Adrenal gland (tissue), 12 donors: ENCODE measurements around the gene RNPEP. TPM values are rescaled to one million over a fixed set of nuclear protein-coding genes. Genes with fewer than 3 reads are reported as not detected.

Experiments
- DNase-seq, 7 donors: peaks; one replicate each; pipeline ENCODE4 v3.0.0-alpha.2; 2019 to 2020
- H3K27ac ChIP-seq, 5 donors: fragments of 200-600 bp; sonication (generic) in 4 of 5; 1 replicate in 3 of 5; 2 replicates in 2 of 5; pipeline versions ENCODE4 v1.5.1 to v1.8.0; 2016 to 2020; ENCODE audit warnings: mild to moderate bottlenecking in 1 of 5
- H3K27me3 ChIP-seq: fragments of 200-600 bp; 2 replicates; pipeline ENCODE4 v1.8.0; 2021
- H3K36me3 ChIP-seq, 2 donors: fragments of 200-600 bp; replicated peaks in 1 of 2; 1 replicate in 1 of 2; 2 replicates in 1 of 2; pipeline versions ENCODE4 v1.5.1 to v1.8.0; 2018 to 2022
- H3K4me1 ChIP-seq, 2 donors: fragments of 200-600 bp; replicated peaks in 1 of 2; 1 replicate in 1 of 2; 2 replicates in 1 of 2; pipeline versions ENCODE4 v1.5.1 to v1.8.0; 2018 to 2021
- H3K4me3 ChIP-seq, 4 donors: fragments of 200-600 bp; sonication (generic) in 3 of 4; one replicate each; pipeline ENCODE4 v1.5.1; 2016 to 2018
- H3K9me3 ChIP-seq, 3 donors: fragments of 200-600 bp; sonication (generic) in 1 of 3; replicated peaks in 1 of 3; 1 replicate in 2 of 3; 2 replicates in 1 of 3; pipeline versions ENCODE4 v1.5.1 to v1.8.0; 2016 to 2021
- CTCF ChIP-seq, 6 experiments: fragments of 450-650 bp in 4 of 6; fragments of 200-600 bp in 2 of 6; sonication (generic) in 1 of 6; IDR thresholded peaks; 1 replicate in 5 of 6; 2 replicates in 1 of 6; pipeline versions ENCODE4 v1.5.1 to v1.8.0; 2016 to 2021; ENCODE audit warnings: antibody characterized with exemption in 6 of 6, mild to moderate bottlenecking in 2 of 6, moderate library complexity in 1 of 6
- POLR2A ChIP-seq, 2 donors: fragments of 450-650 bp; IDR thresholded peaks; one replicate each; pipeline ENCODE4 v1.6.1; 2017; ENCODE audit warnings: antibody characterized with exemption in 2 of 2, mild to moderate bottlenecking in 2 of 2, moderate library complexity in 1 of 2
- WGBS, 4 donors: extraction: QIAGEN DNeasy Blood & Tissue Kit in 2 of 4; methylation state at CpG; one replicate each; pipeline versions ENCODE4 v1.1.5 to v1.1.7; 2013 to 2017; 5-methylcytosine and 5-hydroxymethylcytosine counted together
- intact Hi-C, 2 donors: fragments of 100-400 bp; cut with DNase I; formaldehyde crosslinking; loops; one replicate each; pipeline versions ENCODE4 v1.14.1 to v1.15.0; 2022 to 2023
- polyA plus RNA-seq, 3 donors: library from polyadenylated mRNA; stranded (reverse); fragments of 200-250 nt in 2 of 3; fragments of 350-450 nt in 1 of 3; fragmentation: Illumina TruSeq in 1 of 3; extraction: RNeasy Lipid Tissue Mini Kit (QIAGEN cat#74804) in 1 of 3; gene quantifications; one replicate each; pipeline ENCODE4 v1.2.3, GENCODE V29; 2013 to 2014
- total RNA-seq, 9 donors: library from RNA; depleted of rRNA in 4 of 9; stranded (reverse); fragments of >200 nt in 4 of 9; fragments of 120-200 nt in 1 of 9; fragmentation: NEBNext Ultra II Directional in 1 of 9; extraction: Animal tissue kit (Norgen Biotek cat#: 25700) in 1 of 9; gene quantifications; one replicate each; pipeline versions ENCODE4 v1.1.0 to v1.2.4, GENCODE V29; 2013 to 2023
- donor health status: healthy with polysubstance abuse.
- donor health status: Bipolar disorder and iron deficiency.
- donor health status: DM: yes; HTN: yes; CAD: no.
- donor health status: DM: no; HTN: no; CAD: no.
- donor health status: DM: no; HTN: no; CAD: no.
- donor health status: DM: yes; HTN: yes; CAD: no.

RNPEP gene
- total and polyA plus RNA-seq, 12 donors = 28.9 to 99.6 (median 62.2) TPM

- WGBS, 4 donors = 43 to 69% (median 50%) methylated on average over 8 to 18 of the region's 18 CpGs
- no peaks in the 10 kb centered on the region for H3K36me3 ChIP-seq
- intact Hi-C loops = no loop called here
These were observed 40.9 kb upstream of the RNPEP start for GRCh38 chr1:201941420-201942128.

GRCh38 chr1:201942129-201942495, 40.3 kb upstream of the RNPEP start:
- H3K36me3 ChIP-seq = no peaks in the 10 kb centered on the region
- H3K27me3 ChIP-seq = no peaks in the 10 kb centered on the region
- peak overlapping the region in 1 of 4 donors; percentile 80 for H3K4me3 ChIP-seq
- TF ChIP-seq CTCF (IDR thresholded peaks at IDR 0.05) (no peak), POLR2A (IDR thresholded peaks at IDR 0.05) (no peak)
- H3K27ac ChIP-seq = peak overlapping the region in 2 of 5 donors; percentile 54 to 73
- DNase-seq = no peak
- no peaks in the 10 kb centered on the region for H3K9me3 ChIP-seq
- intact Hi-C loops = no loop called here
- H3K4me1 ChIP-seq = peaks cover 14 to 45% of the 10 kb centered on the region in 2 donors
- WGBS, 4 donors = 70 to 92% (median 81%) methylated on average over 1 of the region's 1 CpG

More at GRCh38 chr1:201941420-201942128, 40.9 kb upstream of the RNPEP start:
- Histone ChIP-seq H3K9me3 (no peaks in the 10 kb centered on the region), H3K27me3 (no peaks in the 10 kb centered on the region), H3K27ac (peak overlapping the region in 4 of 5 donors; percentile 5 to 73 (median 32)), H3K4me1 (peaks cover 10 to 42% of the 10 kb centered on the region in 2 donors), H3K4me3 (peak overlapping the region in 1 of 4 donors; percentile 80)
- TF ChIP-seq POLR2A (IDR thresholded peaks at IDR 0.05) (no peak), CTCF (IDR thresholded peaks at IDR 0.05) (no peak)
- peak in 1 of 7 donors; percentile 44 for DNase-seq

GRCh38 chr1:201944002-201944401, 38.4 kb upstream of the RNPEP start:
- Histone ChIP-seq H3K4me3 (peak overlapping the region in 2 of 4 donors; percentile 9 to 80), H3K36me3 (no peaks in the 10 kb centered on the region), H3K27me3 (no peaks in the 10 kb centered on the region), H3K27ac (peak overlapping the region in 1 of 5 donors; percentile 96), H3K4me1 (peaks cover 14 to 37% of the 10 kb centered on the region in 2 donors), H3K9me3 (no peaks in the 10 kb centered on the region)
- DNase-seq = no peak
- intact Hi-C loops = no loop called here
- WGBS, 4 donors = 70 to 78% (median 73%) methylated on average over 6 of the region's 6 CpGs
- TF ChIP-seq POLR2A (IDR thresholded peaks at IDR 0.05) = no peak
- no peak for TF ChIP-seq CTCF (IDR thresholded peaks at IDR 0.05)

- WGBS, 4 donors = 23 to 44% (median 35%) methylated on average over 2 to 3 of the region's 3 CpGs
- Histone ChIP-seq H3K4me3 (peak overlapping the region in 2 of 4 donors; percentile 1 to 80), H3K4me1 (peaks cover 14 to 41% of the 10 kb centered on the region in 2 donors), H3K27me3 (no peaks in the 10 kb centered on the region), H3K27ac (peak overlapping the region in 1 of 5 donors; percentile 96), H3K36me3 (no peaks in the 10 kb centered on the region), H3K9me3 (no peaks in the 10 kb centered on the region)
- TF ChIP-seq CTCF (IDR thresholded peaks at IDR 0.05) (no peak), POLR2A (IDR thresholded peaks at IDR 0.05) (no peak)
- no peak for DNase-seq
- intact Hi-C loops = no loop called here
These were observed 37.8 kb upstream of the RNPEP start for GRCh38 chr1:201944639-201945038.
